NCI-H2081 treated with DMSO at 0.1 percent for 48 hours (cell line): ENCODE results near the gene CCDC149.

ENCODE experiments used
- DNase-seq: peaks from one replicate; lab custom pipeline; 2025; lab: John Stamatoyannopoulos, UW

CCDC149 gene

DNA sequence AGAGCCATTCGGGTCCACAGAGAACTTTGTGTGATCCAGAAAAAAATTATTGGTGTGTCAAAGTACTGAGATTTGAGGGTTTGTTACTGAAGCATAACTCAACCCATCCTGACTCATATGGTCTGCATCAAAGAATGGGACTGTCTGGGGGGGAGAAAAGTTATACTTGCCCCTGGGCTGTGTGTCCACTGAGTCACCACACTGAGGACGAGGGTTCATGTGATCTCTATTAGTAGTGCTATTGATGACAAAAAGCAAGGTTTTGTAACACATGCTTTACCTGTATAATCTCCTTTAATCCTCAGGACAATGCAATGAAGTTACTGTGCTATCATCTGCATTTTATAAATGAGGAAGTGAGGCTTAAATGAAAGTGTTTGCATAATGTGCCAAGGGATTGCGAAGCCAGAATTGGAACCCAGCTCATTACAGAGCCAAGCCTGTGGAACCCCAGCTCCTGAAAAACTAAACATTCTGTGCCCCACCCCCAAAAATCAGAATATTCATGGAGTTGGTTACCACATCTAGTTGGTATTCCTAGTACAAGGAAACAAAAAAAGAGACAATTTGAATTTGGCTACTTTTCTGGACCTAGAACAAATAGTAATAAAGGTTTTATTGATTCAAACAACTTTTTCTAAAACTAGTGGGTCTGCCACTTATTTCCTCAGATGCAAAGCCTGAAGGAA lies 31.2 kb downstream of the CCDC149 start:
- DNase-seq: no peak

- no peak for DNase-seq
These were observed 32.7 kb downstream of the CCDC149 start for GRCh38 chr4:24880186-24880585.

- DNase-seq: no peak
These were observed 34.2 kb downstream of the CCDC149 start for GRCh38 chr4:24878636-24879016.

DNA sequence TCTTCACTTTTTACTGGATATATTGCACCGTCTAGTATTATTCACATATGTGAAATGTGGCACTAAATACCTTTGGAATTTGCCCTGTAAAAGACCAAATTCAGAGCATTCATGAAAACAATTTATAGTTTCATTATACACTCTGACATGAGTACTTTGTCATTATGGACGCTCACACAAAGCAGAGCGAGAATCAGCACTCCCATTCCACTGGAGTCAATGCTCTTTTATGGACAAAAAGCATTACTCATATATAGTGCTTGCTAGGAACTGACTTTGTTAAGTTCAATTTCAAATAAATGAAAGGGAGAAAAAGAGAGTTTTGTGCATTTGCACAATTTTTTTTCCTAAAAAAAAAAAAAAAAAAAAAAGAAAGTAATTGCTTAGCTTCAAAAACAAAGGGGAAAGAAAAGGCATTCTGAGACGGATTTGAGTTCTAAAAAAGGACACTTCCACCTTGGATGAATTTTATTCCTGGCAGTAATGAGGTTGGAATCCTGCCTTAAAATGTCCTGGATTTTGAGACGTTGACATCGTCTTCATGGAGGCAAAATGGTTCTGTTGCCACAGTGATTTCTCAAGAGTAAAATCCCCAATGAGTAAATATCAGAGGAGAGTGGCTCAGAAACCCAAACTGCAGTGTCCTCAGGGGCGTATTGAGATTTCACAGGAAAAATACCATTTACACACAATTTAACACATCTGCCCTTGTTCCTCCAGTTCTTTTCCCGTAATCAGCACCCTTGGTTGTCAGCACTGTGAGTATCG lies 34.8 kb downstream of the CCDC149 start:
- no peak for DNase-seq

GRCh38 chr4:24876431-24876830 lies 36.4 kb downstream of the CCDC149 start:
- no peak for DNase-seq

DNA sequence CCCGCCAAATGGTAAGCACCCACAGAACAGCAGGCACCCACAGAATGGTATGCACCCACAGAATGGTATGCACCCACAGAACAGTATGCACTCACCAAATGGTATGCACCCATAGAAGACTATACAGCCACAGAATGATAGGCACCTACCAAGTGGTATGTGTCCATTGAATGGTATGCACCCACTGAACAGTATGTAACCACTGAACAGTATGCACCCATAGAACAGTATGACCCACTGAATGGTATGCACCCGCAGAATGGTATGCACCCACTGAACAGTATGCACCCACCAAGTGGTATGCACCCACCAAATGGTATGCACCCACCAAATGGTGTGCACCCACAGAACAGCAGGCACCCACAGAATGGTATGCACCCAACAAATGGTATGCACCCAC lies 40.1 kb downstream of the CCDC149 start:
- DNase-seq: no peak

- no peak for DNase-seq
These were observed 41.6 kb downstream of the CCDC149 start for GRCh38 chr4:24871210-24871609.

- no peak for DNase-seq
These were observed 45.0 kb downstream of the CCDC149 start for GRCh38 chr4:24867766-24868296.

GRCh38 chr4:24867251-24867650 lies 45.6 kb downstream of the CCDC149 start:
- DNase-seq: no peak

GRCh38 chr4:24865401-24865800 lies 47.4 kb downstream of the CCDC149 start:
- no peak for DNase-seq

DNA sequence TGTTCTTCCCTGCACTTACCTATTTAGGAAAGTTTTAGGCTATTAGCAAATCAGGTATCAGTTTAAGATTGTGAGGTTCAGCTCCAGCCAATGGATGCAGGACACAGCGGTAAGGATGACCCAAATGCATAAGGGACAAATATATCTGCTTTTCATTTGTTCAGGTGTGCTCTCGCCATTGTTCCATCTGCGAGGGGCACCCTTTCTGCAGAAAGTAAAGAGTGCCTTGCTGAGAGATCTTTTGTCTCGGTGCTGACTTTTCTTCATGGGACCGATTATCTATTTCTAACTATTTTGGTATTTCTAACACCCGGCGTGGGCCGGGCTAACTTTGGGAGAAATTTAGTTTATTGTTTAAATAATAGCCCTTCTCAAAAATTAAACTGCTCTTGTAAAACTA lies 49.0 kb downstream of the CCDC149 start:
- DNase-seq: no peak

GRCh38 chr4:24862073-24862751 lies 50.6 kb downstream of the CCDC149 start:
- DNase-seq: no peak

DNA sequence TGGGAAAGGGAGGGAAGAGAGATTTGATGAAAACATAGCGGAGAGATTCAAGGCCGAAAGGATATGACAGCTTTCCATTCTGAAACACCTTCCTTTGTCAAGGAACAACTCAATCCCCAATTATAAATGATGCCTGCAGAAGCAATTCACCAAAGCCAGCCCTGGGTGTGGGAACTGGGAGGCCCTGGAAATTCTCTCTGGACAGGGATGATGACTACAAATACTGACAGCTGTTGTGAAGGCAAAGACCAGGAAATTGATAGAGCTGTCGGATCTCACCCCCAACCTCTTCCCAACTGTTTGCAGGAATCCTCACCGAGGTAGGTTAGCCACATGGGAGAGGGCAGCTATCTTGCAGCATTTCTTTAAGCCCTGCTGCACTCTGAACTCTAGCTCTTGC lies 54.3 kb downstream of the CCDC149 start:
- DNase-seq: no peak

GRCh38 chr4:24858026-24858425 lies 54.8 kb downstream of the CCDC149 start:
- no peak for DNase-seq

DNA sequence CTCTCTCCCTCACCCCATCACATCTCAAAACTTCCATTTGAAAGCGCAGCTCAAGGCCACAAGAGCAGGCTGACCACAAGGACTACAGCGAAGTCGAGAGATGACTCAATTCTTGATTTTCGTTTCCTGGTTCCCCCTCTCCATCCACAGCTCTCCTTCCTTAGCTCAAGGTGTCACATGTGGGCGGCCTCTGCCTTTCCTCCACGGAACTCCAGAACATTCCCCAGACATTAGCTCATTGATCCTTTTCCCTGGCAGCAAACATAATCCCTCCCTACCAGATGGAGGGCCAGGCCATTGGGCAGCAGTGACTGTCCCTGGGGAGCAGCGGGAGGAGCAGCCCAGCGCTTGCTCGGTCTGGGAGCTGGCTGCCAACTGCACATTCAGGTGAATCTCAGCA lies 56.3 kb downstream of the CCDC149 start:
- DNase-seq: no peak

DNA sequence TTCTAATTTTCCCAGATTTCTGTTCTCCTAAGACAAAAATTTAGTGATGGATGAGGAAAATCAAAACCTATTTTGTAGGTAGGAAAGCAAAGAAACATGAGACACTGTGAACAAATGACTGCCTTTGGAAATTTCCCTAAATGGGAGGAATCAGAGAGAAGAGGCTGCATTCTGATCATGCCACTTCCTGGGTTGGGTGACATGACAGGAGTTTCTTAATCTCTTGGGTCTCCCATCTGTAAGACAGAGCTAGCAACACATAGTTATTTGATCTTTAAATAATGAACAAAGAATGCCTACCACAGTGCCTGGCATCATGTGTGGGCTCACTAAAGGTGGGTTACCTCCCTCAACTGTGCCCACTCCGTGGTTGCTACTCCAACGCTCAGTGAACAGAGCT lies 57.1 kb downstream of the CCDC149 start:
- no peak for DNase-seq

DNA sequence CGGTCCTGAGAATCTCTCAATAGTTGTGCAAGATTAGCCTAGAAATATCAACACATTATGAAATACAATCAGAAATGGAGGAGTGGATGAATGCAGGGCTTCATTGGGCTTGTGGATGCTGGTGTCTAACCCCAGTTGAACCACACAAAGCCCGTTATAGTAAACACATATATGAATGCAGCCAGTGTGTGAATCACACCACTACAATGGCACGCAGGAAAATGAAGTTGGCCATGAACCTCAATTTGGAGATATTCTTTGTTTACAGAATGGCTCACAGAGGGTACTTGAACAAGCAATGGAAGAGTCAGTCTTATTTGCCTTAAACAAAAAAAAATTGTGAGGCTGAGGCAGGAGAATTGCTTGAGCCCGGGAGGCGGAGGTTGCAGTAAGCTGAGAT lies 59.7 kb downstream of the CCDC149 start:
- no peak for DNase-seq

DNA sequence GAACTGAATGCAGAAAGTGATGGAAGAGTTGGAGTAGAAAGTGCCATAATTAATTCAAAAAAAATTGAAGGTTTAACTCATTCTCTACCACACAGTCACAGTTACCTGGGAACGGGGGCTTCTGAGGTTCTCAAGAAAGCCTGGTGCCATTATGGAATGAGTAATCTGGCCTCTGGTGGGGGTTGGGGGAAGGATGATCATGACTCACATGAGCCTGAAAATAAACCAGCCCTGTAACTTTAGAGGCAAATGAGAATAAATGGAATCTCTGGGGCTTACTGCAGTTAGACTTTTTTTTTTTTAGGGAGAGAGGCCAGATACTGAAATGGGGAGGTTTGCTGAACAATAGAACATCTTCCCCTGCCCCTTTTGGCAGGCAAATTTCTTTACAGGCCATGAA lies 62.2 kb downstream of the CCDC149 start:
- DNase-seq: no peak

- DNase-seq: no peak
These were observed 63.1 kb downstream of the CCDC149 start for GRCh38 chr4:24849756-24850155.

- no peak for DNase-seq
These were observed 63.5 kb downstream of the CCDC149 start for GRCh38 chr4:24849351-24849750.

- peak; percentile 61 for DNase-seq
These were observed 66.1 kb downstream of the CCDC149 start for GRCh38 chr4:24846716-24847115.

DNA sequence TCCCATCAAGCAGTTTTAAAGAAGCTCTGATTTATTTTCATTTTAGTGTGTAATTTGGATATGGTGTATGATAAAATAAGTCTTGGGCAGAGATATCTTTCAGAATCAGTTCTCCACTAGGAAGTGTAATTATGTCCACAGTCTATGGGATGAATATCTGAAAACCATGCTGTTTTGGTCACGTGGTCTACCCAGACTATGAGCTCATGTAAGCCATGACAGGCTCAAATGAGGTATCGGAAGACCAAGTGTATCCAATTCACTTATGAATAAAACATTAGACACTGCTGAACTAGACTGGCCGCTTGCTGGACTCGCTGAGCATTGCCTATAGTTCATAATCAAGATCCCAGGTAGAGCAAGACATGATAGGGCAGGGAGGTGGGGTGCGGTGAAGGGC lies 66.9 kb downstream of the CCDC149 start:
- DNase-seq: no peak

DNA sequence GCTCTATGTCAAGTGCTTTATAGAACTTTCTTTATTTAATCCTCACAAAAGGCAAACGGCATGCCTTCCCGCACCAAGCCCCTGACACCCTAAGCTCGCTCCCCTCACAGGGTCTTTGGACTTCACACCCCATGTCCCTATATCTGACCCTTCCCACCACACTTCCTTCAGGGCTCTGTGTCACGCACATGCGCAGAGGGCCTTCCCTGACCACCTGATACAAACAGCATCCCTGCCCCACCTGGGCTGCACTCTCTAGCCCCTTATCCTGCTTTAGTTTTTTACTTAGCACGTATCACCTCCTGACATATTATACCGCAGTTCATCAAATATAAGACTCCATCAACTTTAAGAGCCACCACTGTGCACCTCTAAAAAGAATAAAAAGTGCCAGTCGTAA lies 67.7 kb downstream of the CCDC149 start:
- DNase-seq: no peak
